ENCODE measurements around the gene SH3BGRL. TPM values are rescaled to one million over a fixed set of nuclear protein-coding genes. Genes with fewer than 3 reads are reported as not detected.

The SH3BGRL gene
- total RNA-seq, 1 experiment from 2014 or later, result 41.8 TPM

DNA sequence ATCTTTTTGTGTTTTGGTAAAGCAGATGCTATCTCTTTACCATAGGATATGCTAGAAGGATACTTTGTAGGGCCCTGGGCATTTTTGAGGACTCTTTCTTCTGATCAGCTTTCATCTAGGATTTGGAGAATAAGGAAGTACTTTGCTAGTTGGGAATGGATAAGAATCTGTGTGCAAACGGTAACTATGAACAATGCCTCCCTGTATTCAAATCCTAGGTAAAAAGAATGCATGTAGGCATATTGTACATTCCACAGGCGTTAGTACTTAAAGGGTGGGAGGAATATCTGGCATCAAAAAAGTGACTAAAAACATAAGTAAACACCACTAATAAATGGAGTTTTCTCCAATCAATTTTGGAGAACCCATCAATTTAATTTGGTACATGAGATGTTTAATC lies 59.7 kb downstream of the SH3BGRL start:
- H3K4ac ChIP-seq (ENCODE audit: low read depth, low read length), result no peak overlapping the region
- H4K5ac ChIP-seq (ENCODE audit: insufficient read length, low read depth, low read length), result no peak overlapping the region
- H3K79me1 ChIP-seq (ENCODE audit: insufficient read depth, low read depth, low read length, poor library complexity, severe bottlenecking), result no peaks in the 10 kb centered on the region
- no peak overlapping the region for H4K8ac ChIP-seq (replicated peaks; ENCODE audit: insufficient read length, low read depth, low read length)
- H3K23me2 ChIP-seq (ENCODE audit: insufficient read length, low read depth, low read length, poor library complexity, severe bottlenecking), result no peaks in the 10 kb centered on the region
- H3K56ac ChIP-seq (ENCODE audit: insufficient read length, low read depth, low read length), result no peak overlapping the region
- peaks cover 47% of the 10 kb centered on the region in 2 experiments for H3K4me1 Mint-ChIP-seq
- H4K91ac ChIP-seq (ENCODE audit: insufficient read length, low read depth, low read length), result no peak overlapping the region
- no CpG with 5 or more reads among the region's 2 CpGs for WGBS (ENCODE audit: extremely low coverage, insufficient read length, low lambda C conversion rate)
- H3K9me3 ChIP-seq (ENCODE audit: control insufficient read depth, low read depth, low read length), result peaks cover 17% of the 10 kb centered on the region
- no peak overlapping the region; a peak in 1 of 7 replicates for H3K27ac Mint-ChIP-seq
- H2BK15ac ChIP-seq (ENCODE audit: low read depth, low read length), result no peak overlapping the region
- TF ChIP-seq, protein P1, sequence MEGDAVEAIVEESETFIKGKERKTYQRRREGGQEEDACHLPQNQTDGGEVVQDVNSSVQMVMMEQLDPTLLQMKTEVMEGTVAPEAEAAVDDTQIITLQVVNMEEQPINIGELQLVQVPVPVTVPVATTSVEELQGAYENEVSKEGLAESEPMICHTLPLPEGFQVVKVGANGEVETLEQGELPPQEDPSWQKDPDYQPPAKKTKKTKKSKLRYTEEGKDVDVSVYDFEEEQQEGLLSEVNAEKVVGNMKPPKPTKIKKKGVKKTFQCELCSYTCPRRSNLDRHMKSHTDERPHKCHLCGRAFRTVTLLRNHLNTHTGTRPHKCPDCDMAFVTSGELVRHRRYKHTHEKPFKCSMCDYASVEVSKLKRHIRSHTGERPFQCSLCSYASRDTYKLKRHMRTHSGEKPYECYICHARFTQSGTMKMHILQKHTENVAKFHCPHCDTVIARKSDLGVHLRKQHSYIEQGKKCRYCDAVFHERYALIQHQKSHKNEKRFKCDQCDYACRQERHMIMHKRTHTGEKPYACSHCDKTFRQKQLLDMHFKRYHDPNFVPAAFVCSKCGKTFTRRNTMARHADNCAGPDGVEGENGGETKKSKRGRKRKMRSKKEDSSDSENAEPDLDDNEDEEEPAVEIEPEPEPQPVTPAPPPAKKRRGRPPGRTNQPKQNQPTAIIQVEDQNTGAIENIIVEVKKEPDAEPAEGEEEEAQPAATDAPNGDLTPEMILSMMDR (conservative IDR thresholded peaks at IDR 0.05), result no peak
- no peak overlapping the region for H2BK5ac ChIP-seq (ENCODE audit: insufficient read length, low read length)
- H3T11ph ChIP-seq (ENCODE audit: low read length), result no peak overlapping the region
- H3K18ac ChIP-seq (ENCODE audit: insufficient read length, low read depth, low read length), result no peak overlapping the region
- no peaks in the 10 kb centered on the region for H3K79me2 ChIP-seq (ENCODE audit: insufficient read depth, low read length)
- H2BK12ac ChIP-seq (ENCODE audit: insufficient read length, low read depth, low read length), result no peak overlapping the region
- H3K14ac ChIP-seq (ENCODE audit: insufficient read depth, low read length), result no peak overlapping the region
- no peaks in the 10 kb centered on the region for H4K20me1 ChIP-seq (ENCODE audit: control insufficient read depth, insufficient read depth, insufficient read length)
- no peak overlapping the region for H3K27ac ChIP-seq (ENCODE audit: insufficient read length, low read depth, low read length)
- peaks cover 0 to 3% (median 2%) of the 10 kb centered on the region in 3 experiments; a peak in 4 of 7 replicates for H3K36me3 Mint-ChIP-seq (ENCODE audit: insufficient read depth in 1 of 3, low read depth in 3 of 3)
- H3K23ac ChIP-seq (ENCODE audit: insufficient read length, low read depth, low read length), result no peak overlapping the region
- H3K4me2 ChIP-seq (ENCODE audit: insufficient read depth, insufficient read length, low read length), result no peak overlapping the region
- no peak overlapping the region for H2BK20ac ChIP-seq (ENCODE audit: low read depth, low read length, poor library complexity, severe bottlenecking)
- no peaks in the 10 kb centered on the region; the same call in 1 of the 2 replicates for H3K27me3 Mint-ChIP-seq (ENCODE audit: low read depth)
- H3K4me3 Mint-ChIP-seq, result no peak overlapping the region
- H3K27me3 ChIP-seq (ENCODE audit: insufficient read depth, low read length), result no peaks in the 10 kb centered on the region
- H2AK5ac ChIP-seq (ENCODE audit: insufficient read length, low read length), result no peak overlapping the region
- H2BK120ac ChIP-seq (ENCODE audit: low read depth, low read length, poor library complexity, severe bottlenecking), result no peak overlapping the region
- no peak for DNase-seq
- H2AFZ ChIP-seq (ENCODE audit: low read length), result no peak overlapping the region
- no peak overlapping the region for H3K9ac ChIP-seq (ENCODE audit: extremely low read depth, insufficient read length, low read length)
- no peaks in the 10 kb centered on the region; the same call in 1 of the 2 replicates for H3K4me1 ChIP-seq (ENCODE audit: insufficient read depth, low read length)
- peaks cover 45 to 46% of the 10 kb centered on the region in 2 experiments for H3K9me3 Mint-ChIP-seq
